ENCODE results near the gene PARVA.
"Not testable (repeated sequence)": the region's sequence is repeated elsewhere in the genome, so short reads cannot be mapped to it uniquely, and the experiment has no call there.

PARVA gene

GRCh38 chr11:12497431-12497830 lies 120.1 kb downstream of the PARVA start:
- DNase-seq (ENCODE audit: low read depth in 3 of 3): no peak

- DNase-seq (ENCODE audit: low read depth in 3 of 3): no peak
Measured at GRCh38 chr11:12499071-12499470, 121.7 kb downstream of the PARVA start.

- no peak for DNase-seq (ENCODE audit: low read depth in 3 of 3)
Measured at GRCh38 chr11:12502046-12502445, 124.7 kb downstream of the PARVA start.

- no peak for DNase-seq (ENCODE audit: low read depth in 3 of 3)
Measured at GRCh38 chr11:12503039-12503484, 125.7 kb downstream of the PARVA start.

GRCh38 chr11:12503886-12504285 lies 126.5 kb downstream of the PARVA start:
- no peak for DNase-seq (ENCODE audit: low read depth in 3 of 3)

GRCh38 chr11:12505183-12505582 lies 127.8 kb downstream of the PARVA start:
- DNase-seq (ENCODE audit: low read depth in 3 of 3): no peak

- DNase-seq (ENCODE audit: low read depth in 3 of 3): no peak
Measured at GRCh38 chr11:12506404-12506921, 129.1 kb downstream of the PARVA start.

GRCh38 chr11:12507391-12507790 lies 130.0 kb downstream of the PARVA start:
- no peak for DNase-seq (ENCODE audit: low read depth in 3 of 3)

GRCh38 chr11:12508151-12508751 lies 130.9 kb downstream of the PARVA start:
- no peak for DNase-seq (ENCODE audit: low read depth in 3 of 3)

- DNase-seq (ENCODE audit: low read depth in 3 of 3): no peak
Measured at GRCh38 chr11:12509371-12509770, 132.0 kb downstream of the PARVA start.

- DNase-seq (ENCODE audit: low read depth in 3 of 3): no peak
Measured at GRCh38 chr11:12512132-12512531, 134.8 kb downstream of the PARVA start.

- DNase-seq (ENCODE audit: low read depth in 3 of 3): no peak
Measured at GRCh38 chr11:12512826-12513395, 135.5 kb downstream of the PARVA start.

GRCh38 chr11:12516387-12517105 lies 139.2 kb downstream of the PARVA start:
- no peak for DNase-seq (ENCODE audit: low read depth in 3 of 3)

- no peak for DNase-seq (ENCODE audit: low read depth in 3 of 3)
Measured at GRCh38 chr11:12517306-12517705, 139.9 kb downstream of the PARVA start.

- no peak for DNase-seq (ENCODE audit: low read depth in 3 of 3)
Measured at GRCh38 chr11:12517741-12518140, 140.4 kb downstream of the PARVA start.

GRCh38 chr11:12518606-12519385 lies 141.4 kb downstream of the PARVA start:
- no peak for DNase-seq (ENCODE audit: low read depth in 3 of 3)

- DNase-seq (ENCODE audit: low read depth in 3 of 3): no peak
Measured at GRCh38 chr11:12520054-12520453, 142.7 kb downstream of the PARVA start.

- not testable (repeated sequence) for DNase-seq (ENCODE audit: low read depth in 3 of 3)
Measured at GRCh38 chr11:12520576-12520975, 143.2 kb downstream of the PARVA start.

- no peak for DNase-seq (ENCODE audit: low read depth in 3 of 3)
Measured at GRCh38 chr11:12523180-12523924, 146.0 kb downstream of the PARVA start.

- no peak for DNase-seq (ENCODE audit: low read depth in 3 of 3)
Measured at GRCh38 chr11:12524865-12525264, 147.5 kb downstream of the PARVA start.

- no peak for DNase-seq (ENCODE audit: low read depth in 3 of 3)
Measured at GRCh38 chr11:12525466-12526055, 148.2 kb downstream of the PARVA start.
